ENCODE measurements around the gene PDE6B.
"Not testable (repeated sequence)": the region's sequence is repeated elsewhere in the genome, so short reads cannot be mapped to it uniquely, and the experiment has no call there.

Gene PDE6B

GRCh38 chr4:656436-657337 is 31.3 kb downstream of the PDE6B start:
- DNase-seq (ENCODE audit: low read depth), result no peak

DNA sequence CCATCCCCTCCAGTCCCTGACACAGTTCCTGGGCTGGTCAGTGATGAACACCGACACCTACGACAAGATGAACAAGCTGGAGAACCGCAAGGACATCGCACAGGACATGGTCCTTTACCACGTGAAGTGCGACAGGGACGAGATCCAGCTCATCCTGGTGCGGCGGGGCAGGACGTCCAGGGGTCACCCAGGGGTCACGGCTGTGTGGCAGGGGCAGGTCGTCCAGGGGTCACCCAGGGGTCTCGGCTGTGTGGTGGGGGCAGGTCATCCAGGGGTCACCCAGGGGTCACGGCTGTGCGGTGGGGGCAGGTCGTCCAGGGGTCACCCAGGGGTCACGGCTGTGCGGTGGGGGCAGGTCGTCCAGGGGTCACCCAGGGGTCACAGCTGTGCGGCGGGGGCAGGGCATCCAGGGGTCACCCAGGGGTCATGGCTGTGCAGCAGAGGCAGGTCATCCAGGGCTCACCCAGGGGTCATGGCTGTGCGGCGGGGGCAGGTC is 32.0 kb downstream of the PDE6B start:
- DNase-seq (ENCODE audit: low read depth), result no peak

DNA sequence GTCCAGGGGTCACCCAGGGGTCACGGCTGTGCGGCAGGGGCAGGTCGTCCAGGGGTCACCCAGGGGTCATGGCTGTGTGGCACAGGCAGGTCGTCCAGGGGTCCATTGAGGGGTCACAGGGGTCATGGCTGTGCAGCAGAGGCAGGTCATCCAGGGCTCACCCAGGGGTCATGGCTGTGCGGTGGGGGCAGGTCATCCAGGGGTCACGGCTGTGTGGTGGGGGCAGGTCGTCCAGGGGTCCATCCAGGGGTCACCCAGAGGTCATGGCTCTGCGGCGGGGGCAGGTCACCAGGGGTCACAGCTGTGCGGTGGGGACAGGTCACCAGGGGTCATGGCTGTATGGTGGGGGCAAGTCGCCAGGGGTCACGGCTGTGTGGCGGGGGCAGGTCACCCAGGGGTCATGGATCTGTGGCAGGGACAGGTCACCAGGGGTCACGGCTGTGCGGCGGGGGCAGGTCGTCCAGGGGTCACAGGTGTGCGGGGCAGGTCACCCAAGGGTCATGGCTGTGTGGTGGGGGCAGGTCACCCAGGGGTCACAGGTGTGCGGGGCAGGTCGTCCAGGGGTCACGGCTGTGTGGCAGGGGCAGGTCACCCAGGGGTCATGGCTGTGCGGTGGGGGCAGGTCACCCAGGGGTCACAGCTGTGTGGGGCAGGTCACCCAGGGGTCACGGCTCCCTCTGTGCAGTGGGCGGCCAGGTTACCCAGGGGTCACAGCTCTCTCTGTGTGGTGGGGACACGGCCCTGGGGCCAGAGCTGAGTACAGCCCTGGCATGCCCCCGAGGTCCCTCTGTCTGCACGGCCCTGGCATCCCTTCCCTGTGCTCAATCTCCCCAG is 32.7 kb downstream of the PDE6B start:
- no peak for DNase-seq (ENCODE audit: low read depth)

DNA sequence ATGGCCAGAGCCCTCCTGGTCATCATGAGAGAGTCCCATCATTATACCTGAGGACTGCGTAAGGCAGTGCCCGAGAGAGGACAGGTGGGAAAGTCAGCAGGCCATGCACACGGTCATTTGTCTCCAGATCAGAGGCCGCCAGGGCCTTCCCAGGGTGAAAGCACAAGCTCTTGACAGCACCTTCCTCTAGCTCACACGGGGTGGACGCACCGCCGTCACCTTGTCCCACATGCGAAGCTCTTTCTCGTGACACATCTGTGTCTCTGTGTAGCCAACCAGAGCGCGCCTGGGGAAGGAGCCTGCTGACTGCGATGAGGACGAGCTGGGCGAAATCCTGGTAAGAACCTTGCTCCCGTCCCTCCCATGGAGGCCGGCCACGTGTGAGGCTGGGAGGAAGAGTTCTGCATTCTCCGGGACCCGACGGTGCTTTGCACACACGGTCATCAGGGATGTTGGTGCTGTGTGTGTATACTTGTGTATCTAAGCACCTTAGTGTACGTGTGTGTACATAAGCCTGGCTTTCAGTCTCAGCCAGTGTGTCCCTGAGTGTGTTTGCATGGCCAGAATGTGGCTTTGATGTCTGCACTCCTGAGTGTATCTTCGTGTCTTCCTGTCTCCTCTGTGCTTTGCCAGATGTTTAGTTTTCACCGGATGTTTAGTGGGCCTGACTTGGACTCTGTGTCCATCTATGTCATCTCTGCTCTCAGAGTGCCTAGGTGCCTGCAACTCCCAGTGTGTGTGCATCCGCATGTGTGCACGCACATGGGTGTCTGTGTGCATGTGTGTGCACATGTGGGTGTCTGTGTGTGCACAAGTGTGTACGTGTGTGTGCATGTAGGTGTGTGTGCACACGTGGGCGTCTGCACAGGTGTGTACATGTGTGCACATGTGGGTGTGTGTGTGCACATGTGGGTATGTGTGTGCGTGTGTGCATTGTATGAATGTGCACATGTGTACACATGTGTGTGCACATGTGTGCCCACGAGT is 33.6 kb downstream of the PDE6B start:
- DNase-seq (ENCODE audit: low read depth), result no peak

DNA sequence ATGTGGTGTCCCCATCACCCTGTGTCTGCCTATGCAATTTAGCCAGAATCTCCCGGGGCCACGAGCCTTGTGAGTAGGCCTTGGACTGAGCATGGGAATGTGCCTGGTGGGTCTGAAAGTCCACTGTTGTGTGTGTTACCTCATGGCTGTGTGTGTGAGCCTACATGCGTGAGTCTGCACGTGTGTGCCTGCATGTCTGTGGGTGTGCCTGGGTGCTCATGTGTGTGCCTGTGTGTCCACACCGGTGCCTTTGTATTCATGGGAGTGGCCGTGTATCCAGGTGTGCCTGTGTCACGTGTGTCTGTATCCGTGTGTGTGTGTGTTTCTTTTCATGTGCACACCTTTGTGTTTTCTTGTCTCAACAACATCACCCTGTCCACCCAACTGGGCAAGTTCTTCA is 34.5 kb downstream of the PDE6B start:
- DNase-seq (ENCODE audit: low read depth), result no peak

DNA sequence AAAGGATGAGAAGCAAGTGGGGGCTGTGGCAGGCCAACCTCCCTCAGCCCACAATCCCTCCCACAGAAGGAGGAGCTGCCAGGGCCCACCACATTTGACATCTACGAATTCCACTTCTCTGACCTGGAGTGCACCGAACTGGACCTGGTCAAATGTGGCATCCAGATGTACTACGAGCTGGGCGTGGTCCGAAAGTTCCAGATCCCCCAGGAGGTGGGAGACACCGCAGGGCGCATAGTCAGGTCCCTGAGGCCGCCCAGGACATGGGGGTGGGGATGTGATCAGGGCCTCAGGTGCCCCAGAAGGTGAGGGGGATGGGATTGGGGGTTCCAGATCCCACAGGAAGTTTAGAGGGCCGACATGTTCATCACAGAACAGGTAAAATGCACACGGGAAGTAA is 35.0 kb downstream of the PDE6B start:
- no peak for DNase-seq (ENCODE audit: low read depth)

- no peak for DNase-seq (ENCODE audit: low read depth)
Measured at GRCh38 chr4:661231-661630, 35.9 kb downstream of the PDE6B start.

- DNase-seq (ENCODE audit: low read depth), result no peak
Measured at GRCh38 chr4:661881-662761, 36.7 kb downstream of the PDE6B start.

GRCh38 chr4:663046-663437 is 37.7 kb downstream of the PDE6B start:
- DNase-seq (ENCODE audit: low read depth), result no peak

DNA sequence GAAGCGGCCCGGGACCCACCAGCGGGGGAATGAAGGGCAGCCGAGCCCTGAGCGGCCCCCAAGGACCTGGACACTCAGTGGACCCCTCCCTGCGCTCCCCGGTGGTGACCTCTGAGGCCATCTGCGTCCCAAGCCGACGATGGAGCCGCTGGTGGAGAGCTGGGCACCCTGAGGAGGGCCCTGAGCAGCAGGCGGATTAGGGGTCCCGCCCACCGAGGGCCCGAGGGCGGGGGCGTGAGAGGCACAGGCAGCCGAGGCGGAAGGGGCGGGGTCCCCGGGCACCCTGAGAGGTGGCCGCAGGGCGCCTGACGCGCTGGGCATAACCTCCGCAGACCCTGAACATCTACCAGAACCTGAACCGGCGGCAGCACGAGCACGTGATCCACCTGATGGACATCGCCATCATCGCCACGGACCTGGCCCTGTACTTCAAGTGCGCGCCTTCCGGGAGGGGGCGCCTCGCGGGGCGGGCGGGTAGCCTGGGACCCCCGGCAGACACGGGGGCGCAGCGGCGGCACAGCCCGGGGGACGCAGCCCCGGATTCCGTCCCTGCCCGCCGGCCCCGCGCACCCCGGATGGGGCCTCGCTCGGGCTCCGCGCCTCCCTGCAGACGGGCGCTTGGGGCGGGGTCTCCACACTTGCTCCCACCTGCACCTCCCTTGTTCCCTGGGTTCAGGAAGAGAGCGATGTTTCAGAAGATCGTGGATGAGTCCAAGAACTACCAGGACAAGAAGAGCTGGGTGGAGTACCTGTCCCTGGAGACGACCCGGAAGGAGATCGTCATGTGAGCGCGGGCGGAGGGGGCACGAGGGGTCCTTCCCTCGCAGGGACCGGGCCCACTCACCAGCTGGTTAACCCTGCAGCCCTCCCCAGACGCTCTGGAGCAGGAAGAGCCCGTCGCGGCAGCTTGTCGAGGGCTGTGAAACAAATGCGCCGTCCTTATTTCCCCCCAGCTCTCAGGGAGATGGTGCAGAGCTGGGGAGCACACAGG is 38.4 kb downstream of the PDE6B start:
- DNase-seq (ENCODE audit: low read depth), result no peak

DNA sequence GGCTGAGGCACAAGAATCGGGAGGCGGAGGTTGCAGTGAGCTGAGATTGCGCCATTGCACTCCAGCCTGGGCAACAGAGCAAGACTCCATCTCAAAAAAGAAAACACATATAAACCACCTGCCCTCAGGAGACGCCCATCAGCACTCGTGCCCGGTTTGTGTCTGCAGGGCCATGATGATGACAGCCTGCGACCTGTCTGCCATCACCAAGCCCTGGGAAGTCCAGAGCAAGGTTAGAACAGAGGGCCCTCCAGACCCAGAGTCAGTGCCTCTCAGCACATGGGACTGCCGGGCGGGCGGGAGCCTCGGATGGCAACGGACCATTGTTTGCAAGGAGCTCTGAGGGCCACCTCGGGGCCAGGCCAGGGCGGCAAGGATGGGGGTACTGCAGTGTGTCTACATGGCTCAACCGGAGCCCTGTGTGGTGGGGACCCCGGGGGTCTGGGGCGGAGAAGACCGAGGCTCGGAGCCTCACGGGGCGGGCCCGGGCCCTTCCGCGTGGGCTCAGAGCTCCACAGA is 39.4 kb downstream of the PDE6B start:
- DNase-seq (ENCODE audit: low read depth), result no peak

- no peak for DNase-seq (ENCODE audit: low read depth)
Measured at GRCh38 chr4:665381-665750, 40.0 kb downstream of the PDE6B start.

GRCh38 chr4:665751-666435 is 40.5 kb downstream of the PDE6B start:
- no peak for DNase-seq (ENCODE audit: low read depth)

DNA sequence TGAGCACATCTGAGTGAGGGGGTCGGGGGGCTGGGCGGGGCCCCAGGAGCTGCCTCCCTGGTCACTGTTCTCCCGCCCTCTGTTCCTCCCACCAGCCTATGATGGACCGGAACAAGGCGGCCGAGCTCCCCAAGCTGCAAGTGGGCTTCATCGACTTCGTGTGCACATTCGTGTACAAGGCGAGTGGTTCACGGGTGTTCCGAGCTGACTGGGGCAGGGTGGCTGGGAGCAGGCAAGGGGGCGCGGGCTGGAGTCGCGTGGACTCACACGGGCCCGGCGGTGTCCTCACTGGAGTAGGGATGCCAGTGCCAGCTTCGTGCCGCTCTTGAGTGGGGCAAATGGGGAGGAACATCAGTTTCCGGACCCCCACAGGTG is 41.0 kb downstream of the PDE6B start:
- no peak for DNase-seq (ENCODE audit: low read depth)

GRCh38 chr4:666822-667544 is 41.6 kb downstream of the PDE6B start:
- DNase-seq (ENCODE audit: low read depth), result no peak

- DNase-seq (ENCODE audit: low read depth), result no peak
Measured at GRCh38 chr4:667545-667925, 42.2 kb downstream of the PDE6B start.

GRCh38 chr4:668219-668618 is 42.8 kb downstream of the PDE6B start:
- DNase-seq (ENCODE audit: low read depth), result not testable (repeated sequence)
